ENCODE results near the gene ZKSCAN4.
A peak's percentile ranks its signal among the peaks of the same experiment; 100 is the strongest.

The ZKSCAN4 gene

DNA sequence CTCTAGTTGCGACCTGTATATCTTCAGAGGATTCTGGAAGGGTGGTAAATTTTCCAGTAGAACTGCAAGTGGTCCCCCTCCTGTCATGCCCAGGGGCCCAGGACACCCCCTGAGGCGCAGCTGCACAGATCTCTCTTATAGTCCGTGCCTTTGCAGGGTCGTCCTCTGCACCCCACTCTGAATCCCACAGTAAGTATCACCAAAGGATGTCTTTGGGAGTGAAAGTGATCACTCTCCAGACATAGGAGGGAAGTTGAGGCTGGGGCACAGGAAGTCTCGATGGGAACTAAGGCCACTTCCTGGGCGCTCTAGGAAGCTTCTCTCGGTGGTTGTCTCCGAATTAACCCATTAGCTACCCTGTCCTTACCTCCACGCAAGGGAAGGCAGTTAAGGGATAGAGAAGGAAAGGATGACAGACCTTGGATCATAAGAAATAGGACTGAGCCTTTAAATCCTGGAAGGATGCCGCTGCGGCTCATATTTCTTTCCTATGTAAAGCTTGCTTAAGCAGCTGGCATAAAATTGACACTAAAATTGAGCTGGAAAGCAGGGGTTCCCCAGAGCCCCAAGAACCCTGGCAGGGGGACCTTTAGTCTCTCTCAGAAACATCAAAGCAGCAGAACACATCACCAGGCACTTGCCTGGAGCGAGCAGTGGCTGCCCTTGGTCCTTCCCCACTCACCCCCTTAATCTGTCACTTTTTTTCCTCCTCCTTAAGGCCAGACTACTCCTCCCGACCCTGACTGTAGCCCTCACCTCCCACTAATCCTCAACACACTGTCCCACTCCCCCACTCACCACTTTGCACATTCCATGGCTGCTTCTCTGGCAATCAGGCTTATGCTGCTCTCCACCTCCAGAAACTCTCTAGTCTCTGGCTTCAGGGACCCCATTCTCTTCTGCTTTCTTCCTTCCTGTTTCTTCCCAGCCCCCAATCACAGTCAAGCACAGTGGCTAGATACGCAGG lies at the start of gene ZKSCAN4:
ZKSCAN4 (minus strand) TSS at position 261 of the 967 bp plus-strand sequence. CDS start 289 bp downstream, outside the sequence.
- DNase-seq: peak; percentile 81

DNA sequence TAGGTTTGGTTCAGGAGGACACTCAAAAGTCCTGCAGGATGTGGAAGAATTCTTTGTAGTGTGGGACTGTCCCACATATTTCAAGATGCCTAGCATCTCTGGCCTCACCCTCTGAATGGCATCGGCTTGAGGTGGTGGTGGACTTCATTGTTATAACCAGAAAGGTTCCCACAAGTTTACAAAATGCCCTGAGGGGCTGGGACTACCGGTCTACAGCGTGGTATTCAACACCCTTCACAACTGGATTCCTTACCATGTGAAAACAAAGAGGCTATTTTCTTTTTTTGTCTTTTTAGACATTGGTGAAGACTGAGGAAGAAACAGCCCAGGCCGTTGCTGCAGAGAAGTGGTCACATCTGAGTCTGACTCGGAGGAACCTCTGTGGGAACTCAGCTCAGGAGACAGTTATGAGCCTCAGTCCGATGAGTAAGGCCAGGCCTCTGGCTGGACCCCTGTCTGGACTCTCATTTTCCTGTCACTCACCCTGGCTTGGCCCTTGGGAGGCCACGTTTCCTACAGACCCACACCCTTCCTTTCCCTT lies 44.5 kb upstream of the ZKSCAN4 start:
- DNase-seq: no peak

GRCh38 chr6:28295326-28295725 lies 43.3 kb upstream of the ZKSCAN4 start:
- DNase-seq: no peak

DNA sequence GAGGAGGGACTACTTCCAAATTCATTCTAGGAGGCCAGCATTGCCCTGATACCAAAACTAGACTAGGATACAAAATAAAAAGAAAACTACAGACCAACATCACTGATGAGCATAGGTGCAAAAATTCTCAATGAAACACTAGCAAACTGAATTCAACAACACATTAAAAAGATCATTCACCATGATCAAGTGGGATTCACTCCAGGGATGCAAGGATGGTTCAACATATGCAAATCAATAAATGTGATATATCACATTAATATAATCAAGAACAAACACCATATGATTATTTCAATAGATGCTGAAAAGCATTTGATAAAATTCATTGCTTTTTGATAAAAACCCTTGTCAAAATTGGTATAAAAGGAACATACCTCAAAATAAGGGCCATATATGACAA lies 39.5 kb upstream of the ZKSCAN4 start:
- DNase-seq: no peak

DNA sequence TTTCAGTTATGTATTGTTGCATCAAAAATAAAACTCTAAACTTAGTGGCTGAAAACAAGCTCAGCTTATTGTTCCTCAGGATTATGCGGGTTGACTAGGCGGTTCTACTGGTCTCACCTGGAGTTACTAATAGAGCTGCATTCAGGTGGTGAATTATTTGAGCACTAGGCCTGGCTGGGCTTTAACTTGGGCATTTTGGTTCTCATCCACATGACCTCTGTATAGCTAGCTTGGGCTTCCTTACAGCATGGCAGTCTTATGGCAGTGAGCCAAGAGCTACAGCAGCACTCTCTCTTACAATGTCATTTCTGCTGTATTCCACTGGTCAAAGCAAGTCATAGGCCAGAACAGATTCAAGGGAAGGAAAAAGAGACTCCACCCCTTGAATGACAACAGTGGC lies 30.9 kb upstream of the ZKSCAN4 start:
- DNase-seq: no peak

DNA sequence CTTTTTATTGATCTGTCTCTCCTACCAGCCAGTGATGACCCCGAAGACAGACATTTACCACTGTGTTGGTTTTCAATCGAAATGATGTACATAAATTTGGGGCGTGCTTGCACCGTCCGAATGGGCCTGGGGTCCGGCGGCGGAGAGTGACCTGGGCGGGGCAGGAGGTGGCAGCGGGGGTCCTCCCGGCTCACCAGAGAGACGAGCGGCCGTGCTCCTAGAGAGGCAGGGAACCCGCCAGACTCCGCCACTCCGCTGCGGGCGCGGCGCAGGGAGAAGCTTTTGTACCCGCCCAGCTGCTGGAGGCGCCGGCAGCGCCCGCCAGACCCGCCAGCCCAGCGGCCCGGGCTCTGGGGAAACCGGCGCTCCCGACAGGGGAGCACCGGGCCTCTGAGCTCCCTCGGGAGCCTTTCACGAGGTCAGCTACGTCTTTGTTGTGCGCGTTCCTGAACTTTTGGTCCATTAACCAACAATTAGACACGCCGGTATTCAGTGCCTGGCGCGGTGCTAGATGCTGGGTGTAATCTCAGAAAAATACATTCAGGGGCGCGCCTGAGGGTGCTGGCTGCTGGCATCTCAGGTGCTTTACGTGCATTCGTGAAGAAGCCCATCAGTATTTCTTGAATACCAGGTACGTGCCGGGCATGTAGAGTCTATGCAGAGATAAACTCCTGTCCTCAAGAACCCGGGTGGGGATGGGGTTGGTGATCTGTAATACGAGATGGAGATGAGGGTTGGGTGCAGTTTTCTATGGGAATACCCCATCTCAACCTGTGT lies 29.4 kb upstream of the ZKSCAN4 start, which contains the start of gene PGBD1:
PGBD1 (plus strand) TSS at position 285 of the 777 bp plus-strand sequence. CDS start 2,242 bp downstream, outside the sequence.
- peak; percentile 87 for DNase-seq

DNA sequence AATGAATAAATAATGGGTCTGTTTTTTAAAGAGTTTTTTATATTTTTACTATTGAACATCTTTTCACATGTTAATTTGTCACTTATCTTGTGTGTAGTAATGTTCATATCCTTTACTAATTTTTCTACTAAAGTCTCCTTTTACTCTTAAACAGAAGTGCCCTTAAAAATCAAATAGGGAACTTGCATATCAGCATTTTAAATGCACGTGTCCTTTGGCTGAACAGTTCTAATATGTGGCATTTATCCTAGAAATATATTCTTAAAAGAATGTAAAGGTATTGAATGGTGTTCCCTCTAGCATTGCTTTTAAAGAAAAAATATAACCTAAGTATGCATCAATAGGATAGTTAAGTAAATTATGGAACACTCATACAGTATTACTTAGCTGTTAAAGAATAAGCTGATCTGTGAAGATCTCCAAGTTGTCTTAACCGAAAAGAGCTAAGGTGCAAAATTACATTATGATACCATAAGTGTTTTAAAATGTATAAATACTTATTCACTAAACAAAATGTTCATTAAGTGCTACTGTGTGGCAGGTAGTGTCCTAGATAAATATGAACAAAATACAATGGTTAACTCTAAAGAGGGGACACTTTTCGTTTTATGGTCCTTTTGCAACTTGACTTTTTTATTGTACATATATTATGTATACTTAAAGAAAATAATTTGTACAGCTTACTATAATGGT lies 28.7 kb upstream of the ZKSCAN4 start:
- DNase-seq: no peak

- no peak for DNase-seq
These were observed 25.7 kb upstream of the ZKSCAN4 start for GRCh38 chr6:28277746-28278145.

- DNase-seq: no peak
These were observed 22.8 kb upstream of the ZKSCAN4 start for GRCh38 chr6:28274888-28275287.

DNA sequence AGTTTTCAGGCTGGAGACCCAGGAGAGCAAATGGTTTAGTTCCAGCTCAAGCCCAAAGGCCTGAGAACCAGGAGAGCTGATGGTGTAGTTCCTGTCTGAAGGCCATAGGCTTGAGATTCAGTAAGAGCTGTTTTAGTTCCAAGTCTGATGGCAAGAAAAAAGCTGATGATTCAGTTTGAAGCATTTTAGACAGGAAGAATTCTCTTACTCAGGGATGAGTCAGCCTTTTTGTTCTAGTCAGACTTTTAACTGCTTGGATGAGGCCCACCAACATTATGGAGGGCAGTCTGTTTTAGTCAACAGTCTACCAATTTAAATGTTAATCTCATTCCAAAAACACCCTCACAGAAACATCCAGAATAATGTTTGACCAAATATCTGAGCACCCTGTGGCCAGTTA lies 17.4 kb upstream of the ZKSCAN4 start:
- no peak for DNase-seq

DNA sequence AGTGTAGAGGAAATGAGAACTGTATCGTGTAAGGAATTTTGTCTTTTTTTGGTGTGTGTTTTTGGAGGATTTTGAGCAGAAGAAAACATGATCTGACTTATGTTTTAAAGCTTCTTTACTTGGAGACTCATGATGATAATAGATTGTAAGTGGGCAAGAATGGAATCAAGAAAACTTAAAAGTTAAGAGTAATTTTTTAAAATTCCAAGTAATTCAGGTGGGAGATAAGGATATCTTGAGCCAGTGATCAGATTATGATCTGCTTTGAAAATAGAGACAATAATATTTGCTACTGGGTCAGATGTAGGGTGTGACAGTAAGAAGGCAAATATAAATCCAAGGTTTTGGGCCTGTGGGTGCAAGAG lies 15.6 kb upstream of the ZKSCAN4 start:
- DNase-seq: no peak

GRCh38 chr6:28266962-28267694 lies 15.1 kb upstream of the ZKSCAN4 start, which contains the start of gene ZSCAN26:
TSS of gene ZSCAN26 (plus strand) at chr6:28267143. CDS start at chr6:28271920, 4,777 bp downstream.
- DNase-seq: peak; percentile 89

- DNase-seq: no peak
These were observed 14.5 kb upstream of the ZKSCAN4 start for GRCh38 chr6:28266563-28266961.

DNA sequence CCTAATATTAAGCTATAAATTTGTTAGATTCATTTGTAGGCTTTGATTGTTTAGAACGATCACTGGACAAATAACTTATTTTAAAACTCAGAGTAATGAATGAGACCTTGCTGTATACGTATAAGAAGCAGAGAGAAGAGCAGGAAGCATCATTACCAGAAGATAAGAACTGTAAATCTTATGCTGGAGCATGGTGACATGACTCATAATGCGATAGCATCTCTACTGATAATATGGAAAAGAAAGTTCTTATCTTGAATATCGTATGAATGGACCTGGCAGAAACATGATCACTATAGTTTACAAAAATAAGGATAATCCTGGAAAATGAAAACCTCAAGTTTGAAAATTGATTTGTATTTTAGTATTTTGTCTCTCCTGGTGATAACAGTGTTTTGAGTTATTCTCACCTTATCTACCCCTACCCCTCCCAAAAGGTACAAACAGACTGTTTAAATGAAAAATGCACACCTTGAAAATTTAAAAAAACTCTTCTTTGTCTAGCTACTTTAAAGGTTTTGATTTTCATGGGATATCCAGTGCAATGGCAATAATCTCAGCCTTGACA lies 12.8 kb upstream of the ZKSCAN4 start:
- DNase-seq: no peak

DNA sequence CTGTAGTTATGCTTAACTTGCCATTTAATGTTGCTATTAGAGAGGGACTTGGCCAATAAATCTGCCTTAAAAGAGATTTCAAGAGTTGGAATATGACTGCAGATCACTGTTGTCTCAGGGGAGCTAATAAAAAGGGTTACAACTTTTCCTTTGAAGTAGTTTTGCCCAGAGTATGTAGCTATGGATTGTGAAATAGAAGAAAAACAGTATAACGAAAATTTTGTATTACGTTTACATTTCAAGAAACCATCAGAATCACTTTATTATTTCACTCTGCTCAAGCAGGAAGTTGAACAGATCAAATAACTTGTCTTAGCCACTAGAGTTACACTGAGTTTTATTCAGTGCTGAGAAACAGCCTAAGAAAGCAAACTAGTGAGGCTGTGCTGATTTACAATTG lies 11.9 kb upstream of the ZKSCAN4 start:
- no peak for DNase-seq

GRCh38 chr6:28258877-28259777 lies 7.1 kb upstream of the ZKSCAN4 start, which contains the start of gene NKAPL:
TSS of gene NKAPL (plus strand) at chr6:28259297. CDS start at chr6:28259372, 75 bp downstream.
- peak; percentile 82 for DNase-seq

GRCh38 chr6:28257042-28257441 lies 5.0 kb upstream of the ZKSCAN4 start:
- no peak for DNase-seq

DNA sequence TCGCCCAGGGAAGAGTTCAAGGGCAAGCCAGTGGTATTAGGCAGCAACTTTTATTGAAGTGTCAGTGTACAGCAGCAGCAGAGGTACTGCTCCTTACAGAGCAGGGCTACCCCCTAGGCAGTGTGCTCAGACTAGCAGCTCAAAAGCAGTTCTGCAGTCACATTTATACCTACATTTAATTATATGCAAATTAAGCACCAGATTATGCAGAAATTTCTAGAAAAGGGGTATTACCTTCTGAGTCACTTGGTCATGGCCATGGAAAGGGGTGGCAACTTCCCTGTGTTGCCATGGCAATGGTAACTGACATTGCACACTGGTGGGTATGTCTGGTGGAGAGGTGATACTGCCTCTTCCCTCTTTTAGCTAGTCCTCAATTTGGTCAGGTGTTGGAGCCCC lies 2.1 kb upstream of the ZKSCAN4 start:
- no peak for DNase-seq

DNA sequence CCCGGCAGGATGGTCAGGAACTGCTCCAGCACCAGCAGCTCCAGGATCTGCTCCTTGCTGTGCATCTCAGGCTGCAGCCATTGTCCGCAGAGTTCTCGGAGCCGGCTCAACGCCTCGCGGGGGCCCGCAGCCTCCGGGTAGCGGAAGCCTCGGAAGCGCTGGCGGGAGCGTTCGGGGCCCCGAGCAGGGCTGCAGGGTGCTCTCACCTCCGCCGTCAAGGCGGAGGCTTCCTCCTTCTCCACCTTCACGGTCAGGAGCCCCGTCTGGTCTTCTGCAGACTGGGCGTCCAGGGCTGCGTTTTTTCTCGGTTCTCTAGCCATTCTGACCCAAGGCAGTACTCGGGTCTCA lies 434 bp downstream of the ZKSCAN4 start:
- peak; percentile 72 for DNase-seq

GRCh38 chr6:28250747-28251146 lies 1.3 kb downstream of the ZKSCAN4 start:
- DNase-seq: no peak

GRCh38 chr6:28248916-28249315 lies 3.2 kb downstream of the ZKSCAN4 start:
- DNase-seq: no peak

Measured in activated CD8-positive, alpha-beta memory T cell treated with anti-CD3 and anti-CD28 coated beads, Interleukin-2, amount 50 U/mL, for 48 hours (primary cell).